Stimulated activated CD4-positive, alpha-beta T cell treated with anti-CD3 and anti-CD28 coated beads, Interleukin-2, amount 100 ng/mL, for 4 hours (primary cell): ENCODE results near the gene PSMB2.

Source experiments
- DNase-seq: peaks from one replicate; pipeline ENCODE4 v3.0.0-alpha.2; 2020; ENCODE audit warnings: low read depth

Gene PSMB2

GRCh38 chr1:35572296-35572695 lies 69.0 kb downstream of the PSMB2 start:
- DNase-seq: no peak

- no peak for DNase-seq
Observed at GRCh38 chr1:35571263-35571662, 70.1 kb downstream of the PSMB2 start.

- no peak for DNase-seq
Observed at GRCh38 chr1:35570589-35571137, 70.7 kb downstream of the PSMB2 start.

- DNase-seq: no peak
Observed at GRCh38 chr1:35569936-35570335, 71.4 kb downstream of the PSMB2 start.

- peak; percentile 41 for DNase-seq
Observed at GRCh38 chr1:35568975-35569395, 72.3 kb downstream of the PSMB2 start.

GRCh38 chr1:35567947-35568558 lies 73.3 kb downstream of the PSMB2 start:
- no peak for DNase-seq

GRCh38 chr1:35565742-35566133 lies 75.6 kb downstream of the PSMB2 start:
- DNase-seq: no peak

GRCh38 chr1:35564884-35565741 lies 76.2 kb downstream of the PSMB2 start:
- DNase-seq: no peak

- DNase-seq: peak; percentile 66
Observed at GRCh38 chr1:35564037-35564883, 77.1 kb downstream of the PSMB2 start.

GRCh38 chr1:35563166-35563565 lies 78.2 kb downstream of the PSMB2 start:
- DNase-seq: no peak

- DNase-seq: no peak
Observed at GRCh38 chr1:35561972-35562680, 79.2 kb downstream of the PSMB2 start.

GRCh38 chr1:35561297-35561971 lies 79.9 kb downstream of the PSMB2 start:
- DNase-seq: no peak

GRCh38 chr1:35560256-35561225 lies 80.8 kb downstream of the PSMB2 start:
- no peak for DNase-seq

GRCh38 chr1:35559317-35559944 lies 81.9 kb downstream of the PSMB2 start:
- no peak for DNase-seq

- DNase-seq: no peak
Observed at GRCh38 chr1:35558374-35559316, 82.7 kb downstream of the PSMB2 start.

GRCh38 chr1:35557611-35558373 lies 83.5 kb downstream of the PSMB2 start, which contains the start of gene NCDN:
Gene NCDN (plus strand): TSS chr1:35557799. CDS start chr1:35558191, 392 bp downstream.
- DNase-seq: peak; percentile 95

- no peak for DNase-seq
Observed at GRCh38 chr1:35557118-35557610, 84.2 kb downstream of the PSMB2 start, which contains the start of gene KIAA0319L. Gene KIAA0319L (minus strand): TSS chr1:35557403. CDS start chr1:35554491, 2,912 bp downstream.
